GM18507 (cell line): ENCODE measurements around the gene HIGD2A.

ENCODE experiments used
- DNase-seq: peaks from one replicate; pipeline ENCODE4 v3.0.0; 2011; ENCODE audit warnings: low read depth; ENCODE audit not compliant: insufficient read length; ENCODE audit errors: extremely low spot score
- FAIRE-seq: peaks from 2 replicates; lab custom pipeline; 2011; peaks lifted over from hg19 to GRCh38; lab: Jason Lieb, UNC

HIGD2A gene

DNA sequence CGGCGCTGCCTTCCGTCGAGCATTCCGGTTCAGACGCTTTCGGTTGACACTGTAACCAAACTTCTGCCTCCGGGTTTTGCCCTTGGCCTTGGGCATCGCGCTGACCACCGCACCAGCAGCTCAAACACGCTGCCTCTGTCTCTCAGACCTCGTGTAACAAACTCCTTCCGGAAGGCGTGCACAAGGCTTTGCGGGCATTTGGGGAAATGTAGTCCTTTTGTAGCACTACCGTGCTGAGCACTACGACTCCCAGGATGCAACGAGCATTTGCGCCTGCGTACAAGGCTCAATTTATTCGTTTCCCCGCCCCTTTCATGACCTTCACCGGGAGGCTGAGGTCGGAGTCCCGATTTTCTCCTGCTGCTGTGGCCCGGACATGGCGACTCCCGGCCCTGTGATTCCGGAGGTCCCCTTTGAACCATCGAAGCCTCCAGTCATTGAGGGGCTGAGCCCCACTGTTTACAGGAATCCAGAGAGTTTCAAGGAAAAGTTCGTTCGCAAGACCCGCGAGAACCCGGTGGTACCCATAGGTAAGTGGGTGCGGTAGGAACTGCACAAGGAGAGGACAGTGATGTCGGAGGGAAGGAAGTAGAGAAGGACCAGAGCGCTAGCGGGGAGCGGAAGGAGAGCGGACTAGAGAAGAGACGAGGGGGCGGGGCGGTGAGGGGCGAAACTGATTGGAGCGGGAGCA, at the start of gene HIGD2A, which contains the start of gene NOP16:
Gene HIGD2A (plus strand): TSS at position 308 of the 691 bp plus-strand sequence. CDS start 69 bp downstream, at position 377.
Gene NOP16 (minus strand): TSS at position 155 of the 691 bp plus-strand sequence. CDS start 59 bp downstream, at position 96.
- peak; percentile 99 for FAIRE-seq

GRCh38 chr5:176339304-176339703, 49.2 kb upstream of the HIGD2A start:
- FAIRE-seq = no peak
- DNase-seq = no peak

More for the DNA sequence above, at the start of gene HIGD2A, which contains the start of gene NOP16:
- DNase-seq = peak; percentile 93

DNA sequence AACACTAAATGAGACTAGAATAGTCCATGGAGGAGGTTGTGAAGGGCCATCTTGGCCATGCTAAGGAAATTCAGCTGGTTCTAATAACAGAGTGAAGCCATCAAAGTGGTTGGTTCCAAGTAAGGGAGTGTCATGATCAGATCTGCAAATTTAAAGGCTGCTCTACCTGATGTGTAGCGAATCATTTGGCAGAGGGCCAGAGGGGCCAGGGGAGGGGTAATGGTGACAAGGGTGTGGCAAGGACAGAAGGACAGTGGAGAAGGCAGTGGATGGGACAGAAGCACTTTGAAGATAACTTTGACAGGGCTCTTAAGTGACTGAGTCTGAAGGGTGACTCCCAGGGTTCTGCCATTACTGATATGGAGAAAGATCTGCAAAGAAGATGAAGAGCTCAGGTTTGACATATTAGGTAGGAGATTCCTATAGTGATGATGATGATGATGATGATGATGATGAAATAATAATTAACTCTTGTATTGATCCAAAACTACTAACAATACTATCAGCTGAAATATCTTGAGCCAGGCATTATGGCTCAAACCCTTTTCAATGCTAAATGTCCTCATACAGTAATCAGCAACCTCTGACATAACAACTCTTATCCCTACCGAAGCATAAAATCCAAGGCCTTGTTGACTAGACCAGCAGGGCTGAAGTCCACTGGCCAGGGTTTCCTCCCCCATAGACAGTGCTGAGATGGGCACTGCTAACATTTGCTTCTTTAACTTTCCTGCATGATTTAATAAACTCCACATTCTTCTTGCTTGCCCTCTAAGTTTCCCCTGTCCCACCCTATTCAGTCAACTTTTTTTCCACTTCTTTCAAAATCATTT, 47.0 kb upstream of the HIGD2A start:
- DNase-seq = no peak
- no peak for FAIRE-seq

DNA sequence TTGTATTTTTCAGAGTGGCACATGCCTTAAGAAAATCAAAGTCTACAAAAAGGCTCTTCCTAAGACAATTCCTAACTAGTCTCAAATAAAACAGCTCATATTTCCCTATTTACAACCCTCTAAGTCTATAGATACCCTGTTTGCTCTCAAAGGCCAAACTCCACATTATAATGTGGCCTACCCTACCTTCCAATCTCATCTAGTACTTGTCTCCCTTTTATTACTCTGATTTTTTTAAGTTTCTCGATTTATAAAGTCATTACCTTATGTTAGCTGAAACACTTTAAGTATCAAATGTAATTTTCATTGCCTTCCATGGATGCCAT, 46.4 kb upstream of the HIGD2A start:
- FAIRE-seq (no peak), DNase-seq (no peak)

- DNase-seq (no peak), FAIRE-seq (no peak)
Observed at GRCh38 chr5:176342766-176343458, 45.6 kb upstream of the HIGD2A start.

DNA sequence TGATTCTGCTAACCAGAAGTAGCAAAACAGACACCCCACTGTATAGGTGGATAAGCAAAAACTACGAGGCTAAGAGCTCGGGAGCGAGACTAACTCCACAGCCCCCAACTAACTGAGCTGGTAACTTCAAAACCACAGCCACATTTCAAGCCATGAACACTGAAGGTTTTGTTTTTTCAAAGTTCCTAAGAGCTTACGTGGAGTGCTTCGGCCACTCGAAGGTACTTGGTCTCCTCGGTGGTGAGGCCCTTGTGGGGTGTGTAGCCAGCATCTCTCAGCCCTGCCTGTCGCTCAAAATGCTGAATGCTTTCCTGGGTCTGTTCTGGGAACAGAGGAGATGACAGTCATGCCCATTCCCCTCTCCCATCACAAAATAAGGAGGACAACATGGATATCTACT, 38.1 kb upstream of the HIGD2A start:
- DNase-seq = no peak
- no peak for FAIRE-seq

GRCh38 chr5:176352116-176352878, 36.3 kb upstream of the HIGD2A start:
- no peak for FAIRE-seq
- DNase-seq = no peak

- DNase-seq (no peak), FAIRE-seq (no peak)
Observed at GRCh38 chr5:176353533-176353932, 35.0 kb upstream of the HIGD2A start.

GRCh38 chr5:176355400-176356178, 33.0 kb upstream of the HIGD2A start:
- no peak for FAIRE-seq
- no peak for DNase-seq

- DNase-seq (no peak), FAIRE-seq (no peak)
Observed at GRCh38 chr5:176356179-176356566, 32.4 kb upstream of the HIGD2A start.

GRCh38 chr5:176359658-176360057, 28.9 kb upstream of the HIGD2A start:
- DNase-seq = no peak
- FAIRE-seq = no peak

DNA sequence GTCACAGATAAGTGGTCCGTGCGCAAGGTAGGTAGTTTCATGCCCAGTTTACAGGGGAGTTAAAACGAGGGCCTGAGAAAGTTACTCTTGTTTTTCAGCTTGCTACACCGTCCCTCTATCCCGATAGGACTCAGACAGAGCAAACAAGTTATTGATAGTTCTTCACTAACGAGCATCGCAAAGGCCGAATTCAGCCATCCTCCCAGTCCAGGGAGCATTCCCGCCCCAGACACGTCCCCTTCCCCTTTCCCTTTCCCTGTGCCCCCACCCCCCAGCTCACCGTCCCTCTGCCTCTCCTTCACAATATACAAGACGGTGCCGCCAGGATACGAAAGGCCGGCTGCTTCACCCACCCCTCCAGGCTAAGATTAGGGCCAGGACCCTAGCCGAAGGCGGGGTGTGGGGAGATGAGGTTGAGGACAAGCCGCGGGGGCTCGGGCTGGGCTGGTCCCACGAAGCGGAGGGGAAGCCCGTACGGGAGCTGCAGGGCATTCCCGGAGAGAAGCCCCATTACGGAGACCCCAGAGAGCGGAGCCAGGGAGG, 27.6 kb upstream of the HIGD2A start:
- no peak for FAIRE-seq
- no peak for DNase-seq

DNA sequence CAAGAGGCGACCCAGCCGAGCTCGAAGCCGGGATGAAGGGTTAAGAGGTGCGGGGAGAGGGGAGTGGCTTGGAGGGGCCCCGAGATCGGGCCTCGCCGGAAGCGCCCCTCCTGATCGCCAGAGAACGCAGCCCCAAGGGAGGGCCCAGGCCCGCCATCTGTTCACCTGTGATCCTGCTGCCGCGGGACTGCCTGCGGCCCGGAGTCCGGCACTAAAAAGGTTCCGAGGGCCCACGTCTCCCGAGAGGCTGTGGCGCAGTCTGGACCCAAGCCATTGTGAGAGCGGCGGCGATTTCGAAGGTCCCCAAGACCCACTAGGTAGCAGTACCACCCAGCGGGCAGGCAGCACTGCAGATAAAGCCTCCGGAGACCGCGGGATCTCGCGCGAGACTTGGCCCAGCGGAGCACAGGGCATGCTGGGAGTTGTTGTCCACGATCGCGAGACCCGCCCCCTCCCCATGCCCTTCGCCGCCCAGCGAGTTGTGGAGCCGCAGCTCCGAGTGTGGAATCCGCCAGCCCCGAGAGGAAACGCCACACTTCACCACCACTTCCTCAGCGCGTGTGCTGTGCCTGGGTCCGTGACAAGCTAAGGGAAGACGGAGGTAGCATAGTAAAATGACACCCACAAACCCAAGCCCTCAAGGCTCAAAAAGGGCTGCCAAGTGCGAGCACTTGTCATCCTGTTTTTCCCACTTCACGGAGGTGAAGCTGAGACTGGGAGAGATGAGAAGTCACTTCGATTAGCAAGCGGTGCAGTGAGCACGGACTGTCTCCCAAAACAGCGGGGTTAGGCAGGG, 26.9 kb upstream of the HIGD2A start, which contains the start of gene KIAA1191:
Gene KIAA1191 (minus strand): TSS at position 328 of the 796 bp plus-strand sequence. CDS start 2,256 bp downstream, outside the sequence.
- FAIRE-seq (peak; percentile 88), DNase-seq (peak; percentile 87)

GRCh38 chr5:176362233-176362490, 26.4 kb upstream of the HIGD2A start:
- FAIRE-seq (no peak), DNase-seq (no peak)

DNA sequence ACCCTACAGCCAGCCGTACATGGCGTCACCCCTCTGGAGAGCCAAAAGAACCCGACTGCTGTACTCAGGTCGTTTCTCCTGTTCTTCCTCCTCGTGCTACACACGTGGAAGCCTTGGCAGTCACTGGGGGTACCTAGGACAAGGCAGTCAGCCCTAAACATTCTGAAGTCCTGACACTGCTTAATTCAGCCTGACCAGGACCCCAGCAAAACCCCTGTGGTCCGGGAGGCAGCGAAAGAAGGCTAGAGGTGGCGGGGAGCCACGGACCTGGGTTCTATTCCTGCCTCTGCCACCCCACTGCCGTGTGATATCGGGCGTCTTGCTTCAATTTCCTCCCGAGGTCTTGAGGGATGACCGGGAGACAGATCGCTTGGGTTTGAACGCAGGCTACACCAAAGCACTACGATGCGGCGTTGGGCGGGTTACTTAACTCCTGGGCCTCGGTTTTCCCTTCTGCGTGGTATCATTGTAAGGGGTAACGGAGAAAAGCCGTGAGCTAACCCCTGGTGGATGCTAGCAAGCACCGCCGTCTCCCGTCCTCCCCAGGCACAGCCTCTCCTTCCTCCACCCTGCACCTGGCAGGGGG, 23.7 kb upstream of the HIGD2A start:
- FAIRE-seq (peak; percentile 73), DNase-seq (no peak)

DNA sequence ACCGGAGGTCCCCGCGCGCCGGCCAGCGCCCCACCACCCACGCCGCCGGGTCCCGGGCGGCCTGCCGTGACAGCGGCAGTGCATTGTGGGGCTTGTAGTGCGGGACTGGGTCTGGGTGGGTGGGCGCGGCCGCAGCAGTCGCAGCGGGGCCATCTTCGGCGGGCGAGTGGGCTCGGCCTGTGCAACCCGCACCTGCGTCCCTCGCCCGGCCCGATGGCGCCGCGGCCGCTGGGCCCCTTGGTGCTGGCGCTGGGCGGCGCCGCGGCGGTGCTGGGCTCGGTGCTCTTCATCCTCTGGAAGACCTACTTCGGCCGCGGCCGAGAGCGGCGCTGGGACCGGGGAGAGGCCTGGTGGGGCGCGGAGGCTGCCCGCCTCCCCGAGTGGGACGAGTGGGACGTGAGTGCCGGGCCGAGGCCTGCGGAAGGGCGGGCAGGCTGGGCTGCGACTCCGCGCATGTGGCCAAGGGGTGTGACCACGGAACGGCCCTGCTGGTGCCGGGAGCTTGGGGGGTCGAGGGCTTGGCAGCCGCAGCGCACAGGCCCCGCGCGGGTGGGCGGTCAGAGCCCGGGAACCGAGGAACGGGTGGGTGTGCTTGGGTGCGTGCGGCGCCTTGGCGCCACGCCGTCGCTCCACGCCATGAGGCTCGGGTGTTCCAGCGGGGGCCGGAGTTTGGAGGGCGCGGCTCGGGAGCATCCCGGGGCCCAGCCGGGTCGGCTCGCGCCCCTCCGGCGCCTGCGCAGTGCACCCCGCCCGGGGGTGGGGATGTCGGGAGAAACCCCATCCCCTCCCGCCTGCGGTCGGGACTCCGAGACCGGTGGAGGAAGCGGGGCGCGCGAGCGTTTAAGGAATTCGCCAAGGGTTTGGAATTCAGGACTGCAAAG, 23.0 kb upstream of the HIGD2A start, which contains the start of gene ARL10:
Gene ARL10 (plus strand): TSS at position 137 of the 881 bp plus-strand sequence. CDS start 77 bp downstream, at position 214.
- DNase-seq (no peak), FAIRE-seq (no peak)
